Measurements from ENCODE around the gene LTBP2. TPM values are rescaled to one million over a fixed set of nuclear protein-coding genes. Genes with fewer than 3 reads are reported as not detected.

LTBP2 gene
- total RNA-seq, 1 donor, result 493 TPM

DNA sequence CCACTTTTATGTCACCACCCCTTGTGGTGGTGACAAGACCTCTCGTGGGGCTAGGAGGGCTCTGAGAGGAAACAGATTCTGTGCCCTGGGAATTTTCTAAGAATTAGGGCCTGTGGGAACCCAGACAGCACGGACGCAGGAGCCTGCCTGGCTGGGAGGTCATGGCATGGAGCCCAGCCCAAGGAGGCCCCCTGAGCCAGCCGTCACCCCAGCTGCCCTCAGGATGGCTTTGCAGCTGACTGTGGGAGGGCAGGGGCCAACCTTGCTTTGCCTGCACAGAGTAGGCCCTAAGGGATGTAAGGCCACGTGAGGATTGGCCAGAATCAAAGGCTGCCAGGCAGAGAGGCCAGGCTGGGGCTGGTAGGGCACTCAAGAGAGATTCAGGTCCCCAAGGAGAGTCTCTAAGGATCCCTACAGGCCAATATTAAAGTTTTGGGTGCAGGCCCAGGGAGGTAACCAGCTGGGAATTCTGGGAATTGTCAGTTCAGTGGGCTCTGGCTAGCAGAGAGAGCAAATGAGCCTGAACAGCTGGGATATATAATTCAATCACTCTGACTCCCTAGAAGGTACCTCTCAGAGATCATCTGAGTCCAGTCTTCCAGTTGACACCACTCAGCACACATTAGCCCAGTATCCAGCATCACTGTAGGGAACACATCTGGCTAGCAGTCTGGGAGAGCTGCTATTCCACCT is 6.4 kb downstream of the LTBP2 start:
- no peak overlapping the region for H2AFZ ChIP-seq (ENCODE audit: low read length)
- peak overlapping the region; percentile 13 for H3K4me3 ChIP-seq (ENCODE audit: insufficient read depth, low read length)
- H3K27me3 ChIP-seq (ENCODE audit: insufficient read depth, low read length), result no peaks in the 10 kb centered on the region
- no peaks in the 10 kb centered on the region for H3K9me3 ChIP-seq (ENCODE audit: low read depth, low read length)
- TF ChIP-seq, protein P1, sequence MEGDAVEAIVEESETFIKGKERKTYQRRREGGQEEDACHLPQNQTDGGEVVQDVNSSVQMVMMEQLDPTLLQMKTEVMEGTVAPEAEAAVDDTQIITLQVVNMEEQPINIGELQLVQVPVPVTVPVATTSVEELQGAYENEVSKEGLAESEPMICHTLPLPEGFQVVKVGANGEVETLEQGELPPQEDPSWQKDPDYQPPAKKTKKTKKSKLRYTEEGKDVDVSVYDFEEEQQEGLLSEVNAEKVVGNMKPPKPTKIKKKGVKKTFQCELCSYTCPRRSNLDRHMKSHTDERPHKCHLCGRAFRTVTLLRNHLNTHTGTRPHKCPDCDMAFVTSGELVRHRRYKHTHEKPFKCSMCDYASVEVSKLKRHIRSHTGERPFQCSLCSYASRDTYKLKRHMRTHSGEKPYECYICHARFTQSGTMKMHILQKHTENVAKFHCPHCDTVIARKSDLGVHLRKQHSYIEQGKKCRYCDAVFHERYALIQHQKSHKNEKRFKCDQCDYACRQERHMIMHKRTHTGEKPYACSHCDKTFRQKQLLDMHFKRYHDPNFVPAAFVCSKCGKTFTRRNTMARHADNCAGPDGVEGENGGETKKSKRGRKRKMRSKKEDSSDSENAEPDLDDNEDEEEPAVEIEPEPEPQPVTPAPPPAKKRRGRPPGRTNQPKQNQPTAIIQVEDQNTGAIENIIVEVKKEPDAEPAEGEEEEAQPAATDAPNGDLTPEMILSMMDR (IDR thresholded peaks at IDR 0.05; ENCODE audit: extremely low read depth, low read depth, low read length), result no peak
- peak overlapping the region; percentile 32 for H3K4me2 ChIP-seq (ENCODE audit: insufficient read depth, low read length)
- DNase-seq (ENCODE audit: insufficient read length, low spot score, missing footprints), result no peak
- peaks cover 60% of the 10 kb centered on the region for H3K4me1 ChIP-seq (ENCODE audit: insufficient read depth, low read length)
- peaks cover 97% of the 10 kb centered on the region for H3K79me2 ChIP-seq (ENCODE audit: insufficient read depth, low read length)
- peak overlapping the region; percentile 85 for H3K27ac ChIP-seq (ENCODE audit: low read depth, low read length)
- peaks cover 26% of the 10 kb centered on the region for H4K20me1 ChIP-seq (ENCODE audit: insufficient read depth, low read length)
- peaks cover 41% of the 10 kb centered on the region for H3K36me3 ChIP-seq (ENCODE audit: insufficient read depth, low read length)

DNA sequence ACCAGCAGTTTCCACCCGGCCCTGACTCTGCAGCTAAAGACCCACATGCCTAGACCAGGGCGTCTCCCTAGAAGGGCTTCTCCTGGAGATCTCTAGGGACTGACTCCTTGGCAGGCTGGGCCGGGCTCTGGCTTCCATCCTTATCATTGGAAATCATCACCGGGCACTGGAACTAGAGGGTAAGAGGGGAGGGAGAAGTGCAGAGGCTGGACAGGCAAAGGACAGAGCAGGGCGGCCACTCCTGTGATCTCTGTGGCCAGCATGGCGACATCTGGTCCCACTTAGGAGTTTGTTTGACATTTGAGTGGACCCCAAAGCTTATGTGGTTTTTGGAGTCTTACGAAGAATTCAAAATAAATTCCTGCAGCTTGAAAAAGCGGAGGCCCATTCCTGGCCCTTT is 7.1 kb downstream of the LTBP2 start:
- H4K20me1 ChIP-seq (ENCODE audit: insufficient read depth, low read length), result peaks cover 18% of the 10 kb centered on the region
- H3K9me3 ChIP-seq (ENCODE audit: low read depth, low read length), result no peaks in the 10 kb centered on the region
- H2AFZ ChIP-seq (ENCODE audit: low read length), result no peak overlapping the region
- H3K27ac ChIP-seq (ENCODE audit: low read depth, low read length), result peak overlapping the region; percentile 85
- TF ChIP-seq, protein P1 (IDR thresholded peaks at IDR 0.05; ENCODE audit: extremely low read depth, low read depth, low read length), result no peak
- H3K27me3 ChIP-seq (ENCODE audit: insufficient read depth, low read length), result no peaks in the 10 kb centered on the region
- H3K4me3 ChIP-seq (ENCODE audit: insufficient read depth, low read length), result no peak overlapping the region
- H3K4me2 ChIP-seq (ENCODE audit: insufficient read depth, low read length), result peak overlapping the region; percentile 32
- peak; percentile 91 for DNase-seq (ENCODE audit: insufficient read length, low spot score, missing footprints)
- peaks cover 97% of the 10 kb centered on the region for H3K79me2 ChIP-seq (ENCODE audit: insufficient read depth, low read length)
- H3K36me3 ChIP-seq (ENCODE audit: insufficient read depth, low read length), result peaks cover 48% of the 10 kb centered on the region
- H3K4me1 ChIP-seq (ENCODE audit: insufficient read depth, low read length), result peaks cover 65% of the 10 kb centered on the region

DNA sequence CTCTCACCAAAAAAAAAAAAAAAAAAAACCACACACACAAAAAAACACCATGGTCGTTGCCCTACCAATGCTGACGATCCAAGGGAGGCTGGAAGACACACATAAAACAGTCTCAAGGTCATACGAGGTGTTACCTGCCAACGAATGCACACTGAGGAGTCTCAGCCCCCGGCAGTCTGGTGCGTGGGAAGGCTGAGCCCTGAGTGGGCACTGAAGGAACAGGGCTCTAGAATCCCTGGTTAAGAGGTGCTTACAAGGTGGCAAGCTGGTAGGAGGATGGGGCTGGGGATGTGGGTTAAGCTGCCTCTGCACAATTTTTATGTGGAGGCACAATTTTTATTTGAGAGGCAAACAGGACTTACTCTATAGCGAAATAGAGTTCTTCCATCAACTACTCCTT is 7.9 kb downstream of the LTBP2 start:
- Histone ChIP-seq H2AFZ (ENCODE audit: low read length) (no peak overlapping the region), H3K36me3 (ENCODE audit: insufficient read depth, low read length) (peaks cover 52% of the 10 kb centered on the region), H3K4me2 (ENCODE audit: insufficient read depth, low read length) (no peak overlapping the region), H3K79me2 (ENCODE audit: insufficient read depth, low read length) (peaks cover 97% of the 10 kb centered on the region), H3K9me3 (ENCODE audit: low read depth, low read length) (no peaks in the 10 kb centered on the region), H3K4me3 (ENCODE audit: insufficient read depth, low read length) (no peak overlapping the region), H3K27ac (ENCODE audit: low read depth, low read length) (peak overlapping the region; percentile 85), H3K4me1 (ENCODE audit: insufficient read depth, low read length) (peaks cover 65% of the 10 kb centered on the region), H3K27me3 (ENCODE audit: insufficient read depth, low read length) (no peaks in the 10 kb centered on the region), H4K20me1 (ENCODE audit: insufficient read depth, low read length) (peaks cover 14% of the 10 kb centered on the region)
- DNase-seq (ENCODE audit: insufficient read length, low spot score, missing footprints), result no peak
- TF ChIP-seq, protein P1 (IDR thresholded peaks at IDR 0.05; ENCODE audit: extremely low read depth, low read depth, low read length), result no peak

DNA sequence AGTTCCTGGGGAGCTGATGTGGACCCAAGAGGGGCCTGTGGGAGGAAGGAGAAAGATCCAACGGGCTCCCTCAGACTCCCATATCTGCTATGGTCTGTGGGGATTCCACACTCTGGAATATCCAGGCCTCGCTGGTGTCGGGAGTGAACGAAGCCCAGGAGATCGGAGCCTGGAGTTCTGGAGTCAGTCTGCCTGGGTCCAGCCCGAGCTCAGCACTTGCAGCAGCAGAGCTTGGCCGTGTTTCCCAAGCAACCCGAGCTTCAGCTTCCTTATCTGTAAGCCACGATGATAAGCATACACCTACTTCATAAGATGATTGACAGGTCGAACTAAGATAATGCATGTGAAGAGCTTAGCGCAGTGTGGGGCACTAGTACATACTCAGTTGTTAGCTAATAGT is 10.1 kb downstream of the LTBP2 start:
- peaks cover 19% of the 10 kb centered on the region for H4K20me1 ChIP-seq (ENCODE audit: insufficient read depth, low read length)
- H3K27ac ChIP-seq (ENCODE audit: low read depth, low read length), result no peak overlapping the region
- peaks cover 99% of the 10 kb centered on the region for H3K79me2 ChIP-seq (ENCODE audit: insufficient read depth, low read length)
- H3K4me3 ChIP-seq (ENCODE audit: insufficient read depth, low read length), result no peak overlapping the region
- peaks cover 62% of the 10 kb centered on the region for H3K4me1 ChIP-seq (ENCODE audit: insufficient read depth, low read length)
- DNase-seq (ENCODE audit: insufficient read length, low spot score, missing footprints), result no peak
- peaks cover 72% of the 10 kb centered on the region for H3K36me3 ChIP-seq (ENCODE audit: insufficient read depth, low read length)
- H3K4me2 ChIP-seq (ENCODE audit: insufficient read depth, low read length), result no peak overlapping the region
- TF ChIP-seq, protein P1 (IDR thresholded peaks at IDR 0.05; ENCODE audit: extremely low read depth, low read depth, low read length), result no peak
- H3K9me3 ChIP-seq (ENCODE audit: low read depth, low read length), result no peaks in the 10 kb centered on the region
- no peak overlapping the region for H2AFZ ChIP-seq (ENCODE audit: low read length)
- H3K27me3 ChIP-seq (ENCODE audit: insufficient read depth, low read length), result no peaks in the 10 kb centered on the region

Measured in osteoblast (primary cell).